HG03108 (cell line): ENCODE data around the gene KRTAP9-2.
"Not testable (repeated sequence)": the region's sequence is repeated elsewhere in the genome, so short reads cannot be mapped to it uniquely, and the experiment has no call there.

Experiments
- ATAC-seq: cut with Tn5 transposase; IDR thresholded peaks from one replicate; pipeline ENCODE4 v1.9.1; 2021; ENCODE audit warnings: moderate library complexity; ENCODE audit not compliant: unreplicated experiment

KRTAP9-2 gene

DNA sequence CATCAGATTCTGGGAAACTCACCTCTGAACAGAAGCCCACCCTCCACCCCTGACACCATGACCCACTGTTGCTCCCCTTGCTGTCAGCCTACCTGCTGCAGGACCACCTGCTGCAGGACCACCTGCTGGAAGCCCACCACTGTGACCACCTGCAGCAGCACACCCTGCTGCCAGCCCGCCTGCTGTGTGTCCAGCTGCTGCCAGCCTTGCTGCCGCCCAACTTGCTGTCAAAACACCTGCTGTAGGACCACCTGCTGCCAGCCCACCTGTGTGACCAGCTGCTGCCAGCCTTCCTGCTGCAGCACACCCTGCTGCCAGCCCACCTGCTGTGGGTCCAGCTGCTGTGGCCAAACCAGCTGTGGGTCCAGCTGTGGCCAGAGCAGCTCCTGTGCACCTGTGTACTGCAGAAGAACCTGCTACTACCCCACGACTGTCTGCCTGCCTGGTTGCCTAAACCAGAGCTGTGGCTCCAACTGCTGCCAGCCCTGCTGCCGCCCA is at the start of gene KRTAP9-2:
TSS of gene KRTAP9-2 (plus strand) at position 51 of the 498 bp plus-strand sequence. CDS start at position 58, 7 bp downstream.
- not testable (repeated sequence) for ATAC-seq

DNA sequence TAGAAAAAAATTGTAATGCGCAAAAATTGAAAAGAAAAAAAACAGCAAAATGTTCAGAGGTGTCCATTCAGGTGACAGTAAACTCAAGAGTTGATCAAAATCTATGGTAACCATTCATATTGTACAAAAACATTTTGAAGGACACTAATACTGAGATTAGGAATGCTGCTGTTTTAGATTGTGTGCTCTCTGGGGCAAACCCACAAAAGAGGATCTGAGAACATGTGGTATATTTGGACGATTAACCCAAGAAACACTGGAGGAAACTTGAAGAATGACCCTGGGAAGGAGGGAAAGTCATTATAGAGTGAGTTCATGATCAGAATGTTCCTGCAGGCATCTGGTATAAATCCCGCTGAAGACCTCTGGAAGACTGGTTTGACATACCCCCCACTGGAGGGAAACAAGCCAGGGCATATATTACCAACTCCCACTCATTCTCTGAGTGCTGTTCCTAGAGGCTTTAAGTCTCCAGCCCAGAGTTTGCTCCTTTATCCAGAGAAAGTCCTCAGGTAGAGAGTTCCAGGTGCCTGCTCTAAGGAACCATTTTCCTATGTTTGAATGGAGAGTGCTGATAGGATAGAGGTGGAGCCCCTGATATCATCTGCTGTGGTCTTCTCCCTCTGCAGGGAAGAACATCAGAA is 49.6 kb upstream of the KRTAP9-2 start:
- no peak for ATAC-seq

- ATAC-seq, result no peak
These were observed 48.6 kb upstream of the KRTAP9-2 start, which contains the start of gene KRTAP4-2 for GRCh38 chr17:41177727-41178271. Gene KRTAP4-2, minus strand, starts transcription at chr17:41178221. Its CDS starts 57 bp downstream, at chr17:41178164.

- no peak for ATAC-seq
These were observed 48.1 kb upstream of the KRTAP9-2 start for GRCh38 chr17:41178341-41178740.

GRCh38 chr17:41178843-41179616 is 47.4 kb upstream of the KRTAP9-2 start:
- no peak for ATAC-seq

DNA sequence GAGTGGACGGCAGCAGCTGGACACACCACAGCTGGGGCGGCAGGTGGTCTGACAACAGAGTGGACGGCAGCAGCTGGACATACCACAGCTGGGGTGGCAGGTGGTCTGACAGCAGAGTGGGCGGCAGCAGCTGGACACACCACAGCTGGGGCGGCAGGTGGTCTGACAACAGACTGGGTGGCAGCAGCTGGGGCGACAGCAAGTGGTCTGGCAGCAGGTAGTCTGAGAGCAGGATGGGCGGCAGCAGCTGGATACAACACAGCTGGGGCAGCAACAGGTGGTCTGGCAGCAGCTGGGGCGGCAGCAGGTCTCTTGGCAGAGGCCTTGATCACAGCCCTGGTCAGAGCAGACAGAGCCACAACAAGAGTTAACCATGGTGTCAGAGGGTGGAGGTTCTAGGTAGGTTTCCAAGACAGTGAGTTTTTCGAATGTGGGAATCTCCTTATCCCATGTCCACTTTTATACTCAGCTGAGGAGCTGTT is 41.9 kb upstream of the KRTAP9-2 start, which contains the start of gene KRTAP4-1:
TSS of gene KRTAP4-1 (minus strand) at position 432 of the 482 bp plus-strand sequence. CDS start at position 375, 57 bp downstream.
- no peak for ATAC-seq

DNA sequence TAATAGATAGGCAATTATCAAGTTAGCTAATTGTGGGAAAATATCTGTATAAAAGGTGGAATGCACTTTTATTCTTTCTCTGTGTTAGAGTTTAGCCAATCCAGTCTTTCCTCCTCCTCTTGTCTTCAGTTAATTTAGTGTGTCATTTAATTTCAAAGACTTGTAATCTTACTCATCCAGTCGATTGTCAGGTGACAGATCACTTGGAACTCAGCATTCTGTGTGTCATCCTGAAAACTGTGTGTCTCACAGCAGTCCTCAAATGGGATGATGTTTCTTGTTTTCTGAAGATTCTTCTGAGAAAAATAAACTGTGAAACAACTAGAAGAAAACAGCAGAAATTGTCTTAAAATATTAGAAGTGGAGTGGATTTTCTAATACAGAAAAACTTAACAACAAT is 41.4 kb upstream of the KRTAP9-2 start:
- no peak for ATAC-seq

DNA sequence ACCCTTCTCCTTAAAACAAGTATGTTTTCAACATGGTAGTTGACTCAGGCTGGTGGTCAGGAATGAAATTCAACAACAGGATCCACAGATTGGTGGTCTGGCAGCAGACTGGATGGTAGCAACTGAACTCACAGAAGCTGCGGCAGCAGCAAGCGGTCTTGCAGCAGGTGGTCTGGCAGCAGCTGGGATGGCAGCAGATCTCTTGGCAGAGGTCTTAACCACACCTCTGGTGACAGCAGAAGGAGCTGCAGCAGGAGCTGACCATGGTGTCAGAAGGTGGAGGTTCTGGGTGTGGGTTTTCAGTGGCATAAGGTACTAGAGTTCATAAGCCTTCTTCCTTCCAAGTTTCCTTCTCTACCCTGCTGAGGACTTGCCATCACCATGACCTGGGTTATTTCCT is 39.6 kb upstream of the KRTAP9-2 start:
- ATAC-seq, result no peak

- not testable (repeated sequence) for ATAC-seq
These were observed 36.6 kb upstream of the KRTAP9-2 start, which contains the start of gene KRTAP9-1 for GRCh38 chr17:41189837-41190318. Gene KRTAP9-1, plus strand, starts transcription at chr17:41189887. Its CDS starts 0 bp downstream, at chr17:41189887.

DNA sequence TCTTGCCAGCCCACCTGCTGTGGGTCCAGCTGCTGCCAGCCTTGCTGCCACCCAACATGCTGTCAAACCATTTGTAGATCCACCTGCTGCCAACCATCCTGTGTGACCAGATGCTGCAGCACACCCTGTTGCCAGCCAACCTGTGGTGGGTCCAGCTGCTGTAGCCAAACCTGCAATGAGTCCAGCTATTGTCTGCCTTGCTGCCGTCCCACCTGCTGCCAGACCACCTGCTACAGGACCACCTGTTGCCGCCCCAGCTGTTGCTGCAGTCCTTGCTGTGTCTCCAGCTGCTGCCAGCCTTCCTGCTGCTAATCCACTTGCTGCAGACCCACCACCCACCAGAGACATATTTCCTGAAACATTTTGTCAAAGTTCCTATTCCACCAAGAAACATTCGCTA is 36.1 kb upstream of the KRTAP9-2 start:
- ATAC-seq, result no peak

- ATAC-seq, result no peak
These were observed 30.4 kb upstream of the KRTAP9-2 start for GRCh38 chr17:41196068-41196467.

- ATAC-seq, result no peak
These were observed 26.9 kb upstream of the KRTAP9-2 start for GRCh38 chr17:41199421-41200078.

DNA sequence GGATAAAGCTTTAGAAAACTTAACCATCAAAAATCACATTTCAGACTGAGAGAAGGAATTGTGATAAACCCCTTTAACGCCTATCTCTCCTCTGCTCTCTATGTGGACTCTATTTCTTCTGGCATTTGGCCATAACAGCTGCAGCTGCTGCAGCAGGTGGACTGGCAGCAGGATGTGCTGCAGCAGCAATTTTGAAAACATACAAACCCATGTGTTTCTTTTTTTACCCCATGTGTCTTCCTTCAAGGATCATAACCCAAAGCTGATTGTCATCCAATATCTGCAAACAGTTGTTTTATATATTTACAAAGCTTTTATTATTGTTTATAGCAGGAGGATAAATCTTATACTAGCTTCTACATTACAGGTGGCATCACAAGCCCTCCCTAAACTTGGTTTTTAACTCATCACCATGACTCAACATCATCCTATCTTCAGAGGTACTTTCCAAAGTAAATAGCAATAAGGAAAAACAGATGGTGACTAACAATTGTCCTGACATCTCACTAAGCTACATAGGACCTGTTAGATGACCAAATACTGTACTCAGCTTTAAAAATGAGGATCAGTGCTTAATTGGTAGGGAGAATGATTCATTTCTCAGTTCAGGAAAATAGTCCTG is 14.5 kb upstream of the KRTAP9-2 start:
- no peak for ATAC-seq

DNA sequence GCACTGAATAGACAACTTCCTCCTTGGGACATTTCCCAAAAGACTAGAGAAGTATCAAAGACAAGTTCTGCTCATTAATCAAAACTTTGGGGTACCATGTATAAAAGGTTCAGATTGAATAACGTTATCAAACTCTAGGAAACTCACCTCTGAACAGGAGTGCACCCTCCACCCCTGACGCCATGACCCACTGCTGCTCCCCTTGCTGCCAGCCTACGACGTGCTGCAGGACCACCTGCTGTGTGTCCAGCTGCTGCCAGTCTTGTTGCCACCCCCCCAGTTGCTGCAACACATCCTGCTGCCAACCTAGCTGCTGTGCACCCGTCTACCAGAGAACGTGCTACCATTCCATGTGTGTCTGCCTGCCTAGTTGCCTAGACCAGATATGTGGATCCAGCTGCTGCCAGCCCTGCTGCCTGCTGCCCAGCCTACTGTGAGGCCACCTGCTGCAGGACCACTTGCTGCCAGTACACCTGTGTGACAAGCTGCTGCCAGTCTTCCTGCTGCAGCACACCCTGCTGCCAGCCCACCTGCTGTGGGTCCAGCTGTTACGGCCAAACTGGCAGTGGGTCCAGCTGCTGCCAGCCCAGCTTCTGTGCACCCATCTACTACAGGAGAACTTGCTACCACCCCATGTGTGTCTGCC is 13.8 kb upstream of the KRTAP9-2 start:
- no peak for ATAC-seq

GRCh38 chr17:41215681-41216080 is 10.8 kb upstream of the KRTAP9-2 start:
- no peak for ATAC-seq

GRCh38 chr17:41223821-41224220 is 2.6 kb upstream of the KRTAP9-2 start:
- no peak for ATAC-seq

GRCh38 chr17:41226051-41226450 is 397 bp upstream of the KRTAP9-2 start:
- ATAC-seq, result no peak

DNA sequence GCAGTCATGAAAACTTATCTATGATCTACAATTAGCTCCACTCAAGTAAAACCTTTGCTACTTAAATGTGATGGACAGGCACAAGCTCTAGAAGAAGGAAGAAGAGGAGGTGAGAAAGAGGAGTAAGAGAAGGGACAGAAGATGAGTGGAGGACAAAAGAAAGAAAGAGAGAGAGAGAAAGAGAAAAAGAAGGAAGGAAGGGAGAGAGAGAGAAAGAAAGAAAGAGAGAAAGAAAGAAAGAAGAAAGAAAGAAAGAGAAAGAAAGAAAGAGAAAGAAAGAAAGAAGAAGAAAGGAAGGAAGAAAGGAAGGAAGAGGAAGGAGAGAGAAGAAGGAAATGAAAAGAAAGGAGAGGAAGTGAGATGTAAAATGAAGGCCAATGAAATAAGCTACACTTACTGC is 3.6 kb downstream of the KRTAP9-2 start:
- ATAC-seq, result no peak

- no peak for ATAC-seq
These were observed 5.3 kb downstream of the KRTAP9-2 start for GRCh38 chr17:41231731-41232130.
